NCI-H2227 treated with DMSO at 0.1 percent for 48 hours (cell line): ENCODE measurements around the gene GTF2IRD2.
A peak's percentile ranks its signal among the peaks of the same experiment; 100 is the strongest.
"Not testable (repeated sequence)": the region's sequence is repeated elsewhere in the genome, so short reads cannot be mapped to it uniquely, and the experiment has no call there.

Source experiments
- DNase-seq: peaks from one replicate; lab custom pipeline; 2025; lab: John Stamatoyannopoulos, UW

GTF2IRD2 gene

DNA sequence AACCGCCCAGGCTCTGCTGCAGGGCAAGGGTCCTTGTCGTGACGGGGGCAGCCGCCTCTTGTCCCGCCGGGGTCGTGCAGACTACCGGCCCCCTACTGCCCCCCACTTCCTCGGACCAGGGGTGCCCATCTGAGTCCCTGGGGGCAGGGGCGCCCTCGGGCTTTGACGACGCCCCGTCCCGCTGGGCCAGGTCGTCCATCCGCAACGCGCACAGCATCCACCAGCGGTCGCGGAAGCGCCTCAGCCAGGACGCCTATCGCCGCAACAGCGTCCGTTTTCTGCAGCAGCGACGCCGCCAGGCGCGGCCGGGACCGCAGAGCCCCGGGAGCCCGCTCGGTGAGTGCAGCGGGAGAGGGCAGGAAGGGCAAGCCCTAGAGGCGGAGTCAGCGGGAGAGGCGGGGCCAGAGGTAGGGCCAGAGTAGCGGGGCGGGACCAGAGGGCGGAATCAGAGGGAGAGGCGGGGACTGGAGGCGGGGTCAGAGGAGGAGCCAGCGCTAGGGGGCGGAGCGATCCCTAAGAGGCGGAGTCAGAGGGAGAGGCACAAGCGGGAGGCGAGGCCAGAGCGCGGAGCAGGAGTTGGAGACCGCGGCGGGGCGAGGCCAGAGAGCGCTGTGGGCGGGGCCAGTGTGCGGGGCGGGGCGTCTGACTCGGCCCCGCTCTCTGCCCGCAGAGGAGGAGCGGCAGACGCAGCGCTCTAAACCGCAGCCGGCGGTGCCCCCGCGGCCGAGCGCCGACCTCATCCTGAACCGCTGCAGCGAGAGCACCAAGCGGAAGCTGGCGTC is 62.8 kb downstream of the GTF2IRD2 start:
- DNase-seq = peak; percentile 90

DNA sequence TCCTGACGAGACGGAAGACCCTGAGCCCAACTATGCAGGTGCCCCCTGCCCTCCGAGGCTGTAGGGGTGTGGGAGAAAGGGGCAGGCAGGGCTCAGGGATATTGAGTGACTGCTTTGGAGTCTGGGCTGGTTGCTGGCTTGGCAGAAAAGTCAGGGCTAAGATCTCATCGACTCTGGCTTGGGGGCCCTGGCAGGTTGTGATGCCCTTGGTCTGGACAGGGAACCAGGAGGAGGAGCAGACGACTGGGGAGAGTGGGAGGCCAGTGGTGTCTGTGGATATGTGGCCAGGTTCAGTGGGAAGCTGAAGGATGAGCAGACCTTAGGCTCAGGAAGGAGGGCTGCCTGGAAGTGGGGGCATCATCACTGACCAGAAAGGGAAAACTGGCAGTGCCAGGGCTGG is 67.8 kb downstream of the GTF2IRD2 start:
- not testable (repeated sequence) for DNase-seq

DNA sequence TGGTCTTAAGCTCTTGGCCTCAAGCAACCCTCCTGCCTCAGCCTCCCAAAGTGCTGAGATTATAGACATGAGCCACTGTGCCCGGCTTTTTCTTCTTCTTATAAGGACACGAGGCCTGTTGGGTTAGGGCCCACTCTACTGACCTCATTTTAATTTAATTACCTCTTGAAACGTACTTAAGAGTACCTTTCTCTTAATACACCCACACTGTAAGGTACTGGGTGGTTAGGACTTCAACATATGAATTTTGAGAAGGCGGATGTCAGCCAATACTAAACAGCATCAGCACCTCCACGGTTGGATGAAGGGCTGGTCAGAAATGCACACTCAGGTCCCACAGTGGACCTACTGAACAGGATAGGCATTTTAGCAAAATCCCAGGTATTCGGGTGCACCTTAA is 69.7 kb downstream of the GTF2IRD2 start:
- not testable (repeated sequence) for DNase-seq

DNA sequence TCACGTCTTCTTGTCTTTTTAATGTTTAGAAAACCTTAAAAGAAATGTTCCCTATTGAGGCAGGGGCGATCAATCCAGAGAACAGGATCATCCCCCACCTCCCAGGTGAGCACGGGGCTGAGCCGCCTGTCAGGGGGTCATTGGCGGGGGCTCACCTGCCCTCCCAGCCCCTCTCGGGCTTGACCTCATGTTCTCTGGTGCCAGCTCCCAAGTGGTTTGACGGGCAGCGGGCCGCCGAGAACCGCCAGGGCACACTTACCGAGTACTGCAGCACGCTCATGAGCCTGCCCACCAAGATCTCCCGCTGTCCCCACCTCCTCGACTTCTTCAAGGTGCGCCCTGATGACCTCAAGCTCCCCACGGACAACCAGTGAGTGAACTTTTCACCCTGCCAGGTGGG is 72.4 kb downstream of the GTF2IRD2 start:
- not testable (repeated sequence) for DNase-seq

DNA sequence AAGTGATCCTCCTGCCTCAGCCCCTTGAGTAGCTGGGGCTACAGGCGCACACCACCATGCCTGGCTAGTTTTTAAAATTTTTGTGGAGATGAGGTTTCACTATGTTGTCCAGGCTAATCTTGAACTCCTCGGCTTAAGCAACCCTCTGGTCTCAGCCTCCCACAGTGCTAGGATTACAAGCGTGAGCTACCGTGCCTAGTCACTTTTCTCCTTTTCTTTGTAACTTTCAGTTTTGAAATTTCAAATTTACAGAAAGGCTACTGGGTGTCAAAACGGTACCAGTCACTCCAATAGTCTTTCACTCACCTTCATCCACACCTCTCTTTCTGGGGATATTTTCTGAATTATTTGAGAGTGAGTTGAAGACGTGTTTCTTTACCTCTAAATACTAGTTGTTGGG is 76.3 kb downstream of the GTF2IRD2 start:
- DNase-seq = not testable (repeated sequence)

DNA sequence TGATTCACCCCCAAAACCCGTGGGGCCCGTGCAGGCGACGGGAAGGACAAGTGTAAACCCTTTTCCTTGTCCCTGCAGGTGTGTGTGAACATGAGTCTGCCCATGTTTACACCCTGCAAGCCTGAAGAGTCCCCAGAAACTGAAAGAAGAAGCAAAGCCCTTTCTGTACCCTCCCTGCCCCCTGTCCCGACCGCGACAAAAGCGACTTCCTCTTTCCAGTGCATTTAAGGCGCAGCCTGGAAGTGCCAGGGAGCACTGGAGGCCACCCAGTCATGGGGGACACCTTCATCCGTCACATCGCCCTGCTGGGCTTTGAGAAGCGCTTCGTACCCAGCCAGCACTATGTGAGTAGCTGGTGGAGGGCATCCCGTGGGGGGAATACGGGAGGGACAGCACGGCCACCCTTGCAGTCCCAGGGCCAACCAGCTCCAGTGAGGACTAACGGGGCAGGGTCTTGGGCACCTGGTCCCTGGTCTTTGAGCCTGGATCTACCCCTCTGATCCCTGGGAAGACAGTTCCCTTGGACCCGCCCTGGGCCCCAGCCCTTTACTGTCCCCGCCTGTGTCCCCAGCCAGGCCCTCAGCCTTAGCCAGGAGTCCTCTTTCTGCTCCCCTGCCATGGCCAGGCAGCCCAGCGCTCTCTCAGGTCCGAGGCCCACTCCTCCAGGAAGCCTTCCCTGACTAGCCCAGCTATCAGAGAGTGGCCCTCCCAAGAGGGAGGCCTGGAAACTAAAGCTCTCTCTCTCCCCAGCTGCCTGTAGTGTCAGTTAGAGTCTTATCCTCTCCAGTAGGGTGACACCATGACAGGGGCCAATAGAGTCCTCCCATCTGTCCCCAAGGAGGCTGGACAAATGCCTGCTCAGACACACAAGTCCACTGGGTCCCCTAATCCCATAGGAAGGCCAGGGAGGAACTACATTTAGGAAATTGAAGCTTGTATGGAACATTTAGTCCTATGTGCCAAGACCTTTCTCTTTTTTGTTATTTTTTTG is 77.3 kb downstream of the GTF2IRD2 start, which contains the start of gene NCF1:
Gene NCF1, plus strand, starts transcription at position 252 of the 991 bp plus-strand sequence. Its CDS starts 21 bp downstream, at position 273.
- DNase-seq = not testable (repeated sequence)

DNA sequence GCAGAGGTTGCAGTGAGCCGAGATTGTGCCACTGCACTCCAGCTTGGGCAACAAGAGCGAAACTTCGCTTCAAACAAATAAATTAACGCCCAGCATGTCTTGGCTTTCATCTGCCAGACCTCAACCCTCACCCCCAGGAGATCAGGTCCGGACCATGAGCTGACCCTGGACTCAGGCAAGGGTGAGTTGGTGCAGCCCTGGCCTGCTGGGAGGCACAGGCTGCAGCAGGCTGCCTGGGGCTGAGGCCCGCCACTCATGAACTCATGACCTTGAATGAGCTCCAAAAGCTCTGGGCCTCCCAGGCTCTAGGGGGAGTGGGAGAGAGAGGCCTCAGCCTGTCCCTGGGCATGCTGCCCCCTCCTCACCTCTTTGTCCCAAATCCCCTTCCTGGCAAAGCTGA is 79.3 kb downstream of the GTF2IRD2 start:
- not testable (repeated sequence) for DNase-seq

DNA sequence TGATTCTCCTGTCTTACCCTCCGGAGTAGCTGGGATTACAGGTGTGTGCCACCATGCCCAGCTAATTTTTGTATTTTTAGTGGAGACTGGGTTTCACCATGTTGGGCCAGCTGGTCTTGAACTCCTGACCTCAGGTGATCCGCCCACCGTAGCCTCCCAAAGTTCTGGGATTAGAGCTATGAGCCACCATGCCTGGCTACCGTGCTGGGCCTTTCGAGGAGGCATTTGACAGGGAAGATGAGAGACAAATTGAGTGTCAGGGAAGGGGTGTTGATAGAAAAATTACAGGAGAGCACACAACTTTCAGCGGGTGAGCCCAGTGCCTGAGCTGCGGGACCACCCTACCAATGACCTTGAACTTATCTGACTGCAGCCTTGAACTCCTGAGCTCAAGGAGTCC is 81.3 kb downstream of the GTF2IRD2 start:
- not testable (repeated sequence) for DNase-seq

DNA sequence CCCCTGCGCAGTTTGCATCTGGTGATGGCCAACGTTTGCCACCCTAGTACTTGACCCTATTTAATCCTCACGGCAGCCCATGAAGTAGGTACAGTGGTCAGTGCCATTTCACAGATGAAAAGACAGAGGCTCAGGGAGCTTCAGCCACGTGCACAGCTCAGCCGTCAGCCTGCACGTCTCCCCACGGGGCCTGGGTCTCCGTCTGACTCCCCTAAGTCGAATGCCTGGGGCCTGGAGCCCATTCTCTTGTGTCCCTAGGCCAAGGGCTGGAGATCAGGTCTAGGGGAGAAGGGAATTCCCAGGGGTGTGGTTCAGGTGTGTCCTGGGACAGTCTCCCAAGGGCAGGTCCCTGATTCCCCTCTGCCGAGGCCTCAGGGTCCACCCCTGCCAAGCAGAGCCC is 84.4 kb downstream of the GTF2IRD2 start:
- DNase-seq = not testable (repeated sequence)

DNA sequence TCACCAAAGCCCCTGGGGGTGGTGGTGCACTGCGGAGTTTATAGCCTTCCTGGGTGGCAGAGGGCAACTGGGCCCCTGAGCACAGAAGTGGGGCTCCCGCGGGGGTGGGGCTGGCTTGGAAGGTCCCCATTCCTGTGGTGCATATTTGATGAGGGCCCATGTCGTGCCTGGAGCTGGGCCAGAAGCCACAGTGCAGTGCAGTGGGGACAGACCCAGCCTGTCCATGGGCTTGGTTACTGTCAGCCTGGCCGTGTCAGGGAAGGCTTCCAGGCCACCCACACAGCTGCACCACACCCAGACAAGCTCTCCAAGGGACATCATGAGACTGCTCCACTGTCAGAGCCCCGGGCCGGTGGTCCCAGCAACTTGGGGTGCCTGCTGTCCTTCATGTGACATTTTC is 84.9 kb downstream of the GTF2IRD2 start:
- not testable (repeated sequence) for DNase-seq

DNA sequence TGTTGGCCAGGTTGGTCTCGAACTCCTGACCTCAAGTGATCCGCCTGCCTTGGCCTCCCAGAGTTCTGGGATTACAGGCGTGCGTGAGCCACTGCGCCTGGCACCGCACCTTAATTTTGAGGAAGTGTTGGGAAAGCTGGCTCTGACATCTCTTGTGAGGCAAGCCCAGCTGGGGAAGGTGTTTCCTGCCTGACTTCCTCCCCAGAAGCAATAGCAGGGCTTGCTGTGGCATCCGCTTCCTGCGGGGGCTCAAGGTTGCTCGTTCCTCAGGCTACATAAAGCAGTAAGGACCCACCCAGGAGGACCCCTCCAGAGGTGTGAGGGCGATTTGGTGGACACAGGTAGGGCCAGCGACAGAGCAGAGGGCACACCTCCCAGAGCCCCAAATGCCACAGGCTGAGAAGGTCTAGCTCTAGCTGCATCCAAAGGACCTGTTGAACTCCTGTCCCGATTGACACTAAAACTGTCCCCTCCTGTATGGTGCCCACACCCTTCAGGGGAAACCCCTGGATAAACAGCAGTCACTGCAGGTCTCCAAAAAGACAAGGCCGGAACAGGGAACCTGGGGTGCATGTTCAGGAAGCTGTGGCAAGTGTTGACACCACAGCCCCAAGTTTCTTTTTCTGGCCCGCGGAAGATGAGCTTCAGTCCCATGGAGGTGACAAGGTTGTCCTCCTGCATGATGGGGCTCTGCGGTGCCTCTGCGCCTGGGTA is 86.0 kb downstream of the GTF2IRD2 start:
- DNase-seq = not testable (repeated sequence)

DNA sequence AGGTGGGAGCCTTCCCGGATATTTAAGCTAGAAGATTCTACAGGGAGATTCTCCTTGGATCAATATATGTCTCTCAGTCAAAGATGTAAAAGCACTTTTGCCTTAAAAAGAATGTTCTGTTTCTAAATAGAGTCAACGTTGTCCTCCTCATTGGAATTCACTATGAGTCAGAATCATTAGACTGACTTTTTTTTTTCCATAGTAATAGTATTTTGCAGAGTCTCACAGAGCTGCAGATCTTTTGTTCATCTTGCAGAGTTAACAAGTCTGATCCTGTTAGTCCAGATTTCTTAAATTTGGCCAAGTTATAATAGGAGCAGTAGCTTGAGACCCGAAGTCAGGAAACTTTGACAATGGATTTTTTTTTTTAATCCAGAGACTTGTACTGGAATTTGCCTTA is 92.4 kb downstream of the GTF2IRD2 start:
- not testable (repeated sequence) for DNase-seq

DNA sequence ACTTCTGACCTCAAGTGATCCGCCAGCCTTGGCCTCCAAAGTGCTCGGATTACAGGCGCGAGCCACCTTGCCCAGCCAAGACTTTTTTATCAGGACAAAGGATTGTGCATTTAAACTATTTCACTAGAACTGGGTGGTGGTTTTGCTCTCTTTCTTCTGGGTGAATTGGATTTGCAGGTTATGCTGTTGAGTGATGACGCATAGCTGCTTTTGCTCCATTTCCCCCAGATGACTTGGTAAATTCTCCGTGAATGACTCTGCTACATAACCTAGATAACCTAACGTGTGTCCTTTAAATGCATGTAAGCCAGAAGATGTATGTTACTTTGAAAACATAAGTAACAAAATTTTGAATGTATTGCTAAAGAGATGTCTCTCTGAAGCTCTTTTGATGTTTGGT is 93.1 kb downstream of the GTF2IRD2 start:
- DNase-seq = not testable (repeated sequence)

DNA sequence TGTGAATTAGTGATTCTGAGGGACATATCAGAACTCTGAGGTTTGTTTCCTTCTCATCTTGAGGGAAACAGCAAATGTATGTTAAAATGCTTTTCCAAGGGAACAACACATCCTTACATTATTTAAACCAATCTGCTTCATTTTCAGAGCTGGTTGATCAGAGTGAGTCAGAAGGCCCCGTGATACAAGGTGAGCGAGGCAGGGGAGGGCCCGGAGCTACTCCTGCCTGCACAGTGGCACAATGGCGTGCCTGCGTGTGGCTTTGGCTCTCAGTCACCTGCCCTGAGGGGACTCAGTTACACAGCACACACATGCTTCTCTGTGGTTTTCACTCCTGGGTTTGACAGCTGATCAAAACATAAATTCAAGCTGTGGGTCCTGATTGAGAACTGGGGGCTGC is 94.7 kb downstream of the GTF2IRD2 start:
- DNase-seq = not testable (repeated sequence)

DNA sequence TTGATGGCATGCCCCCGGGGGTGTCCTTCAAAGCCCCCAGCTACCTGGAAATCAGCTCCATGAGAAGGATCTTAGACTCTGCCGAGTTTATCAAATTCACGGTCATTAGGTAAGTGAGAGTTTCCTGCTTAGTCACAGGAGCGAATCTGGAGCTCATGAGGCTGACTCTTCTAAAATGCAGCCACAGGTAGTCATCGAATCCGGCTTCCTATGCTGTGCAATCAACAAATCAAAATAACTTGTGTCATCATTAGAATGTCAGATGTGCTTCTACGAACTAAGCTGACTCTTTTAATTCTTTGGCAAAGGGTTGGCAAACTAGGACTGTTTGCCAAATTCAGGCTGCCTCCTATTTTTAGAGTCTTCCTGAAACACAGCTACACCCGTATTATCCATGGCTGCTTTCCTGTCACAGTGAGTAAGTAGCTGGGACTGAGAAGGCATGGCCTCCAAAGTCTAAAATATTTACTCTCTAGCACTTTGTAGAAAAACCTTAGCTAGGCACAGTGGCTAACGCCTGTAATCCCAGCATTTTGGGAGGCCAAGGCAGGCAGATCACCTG is 97.4 kb downstream of the GTF2IRD2 start:
- not testable (repeated sequence) for DNase-seq
